ENCODE data around the gene ZSWIM7. TPM values are rescaled to one million over a fixed set of nuclear protein-coding genes. Genes with fewer than 3 reads are reported as not detected.
"Not testable (repeated sequence)": the region's sequence is repeated elsewhere in the genome, so short reads cannot be mapped to it uniquely, and the experiment has no call there.

Gene ZSWIM7
- total and polyA plus RNA-seq, 3 donors from 2014 or later = 17.0 to 36.2 (median 20.1) TPM

GRCh38 chr17:15942207-15942833 lies 57.2 kb downstream of the ZSWIM7 start:
- Histone ChIP-seq H3K4me1 (peaks cover 5% of the 10 kb centered on the region), H3K4me3 (no peak overlapping the region), H3K27me3 (no peaks in the 10 kb centered on the region), H3K9me3 (no peaks in the 10 kb centered on the region), H3K27ac (no peak overlapping the region), H3K36me3 (ENCODE audit: low read depth, missing control alignments) (no peaks in the 10 kb centered on the region)
- WGBS, 2 donors = 91 to 95% methylated on average over 7 of the region's 7 CpGs
- intact Hi-C loops (cut with DNase I; ENCODE audit: low total_unique reads) = no loop called here
- DNase-seq = no peak
- TF ChIP-seq, protein P1, sequence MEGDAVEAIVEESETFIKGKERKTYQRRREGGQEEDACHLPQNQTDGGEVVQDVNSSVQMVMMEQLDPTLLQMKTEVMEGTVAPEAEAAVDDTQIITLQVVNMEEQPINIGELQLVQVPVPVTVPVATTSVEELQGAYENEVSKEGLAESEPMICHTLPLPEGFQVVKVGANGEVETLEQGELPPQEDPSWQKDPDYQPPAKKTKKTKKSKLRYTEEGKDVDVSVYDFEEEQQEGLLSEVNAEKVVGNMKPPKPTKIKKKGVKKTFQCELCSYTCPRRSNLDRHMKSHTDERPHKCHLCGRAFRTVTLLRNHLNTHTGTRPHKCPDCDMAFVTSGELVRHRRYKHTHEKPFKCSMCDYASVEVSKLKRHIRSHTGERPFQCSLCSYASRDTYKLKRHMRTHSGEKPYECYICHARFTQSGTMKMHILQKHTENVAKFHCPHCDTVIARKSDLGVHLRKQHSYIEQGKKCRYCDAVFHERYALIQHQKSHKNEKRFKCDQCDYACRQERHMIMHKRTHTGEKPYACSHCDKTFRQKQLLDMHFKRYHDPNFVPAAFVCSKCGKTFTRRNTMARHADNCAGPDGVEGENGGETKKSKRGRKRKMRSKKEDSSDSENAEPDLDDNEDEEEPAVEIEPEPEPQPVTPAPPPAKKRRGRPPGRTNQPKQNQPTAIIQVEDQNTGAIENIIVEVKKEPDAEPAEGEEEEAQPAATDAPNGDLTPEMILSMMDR (IDR thresholded peaks at IDR 0.05) = no peak
- no peak for TF ChIP-seq POLR2A (IDR thresholded peaks at IDR 0.05)

DNA sequence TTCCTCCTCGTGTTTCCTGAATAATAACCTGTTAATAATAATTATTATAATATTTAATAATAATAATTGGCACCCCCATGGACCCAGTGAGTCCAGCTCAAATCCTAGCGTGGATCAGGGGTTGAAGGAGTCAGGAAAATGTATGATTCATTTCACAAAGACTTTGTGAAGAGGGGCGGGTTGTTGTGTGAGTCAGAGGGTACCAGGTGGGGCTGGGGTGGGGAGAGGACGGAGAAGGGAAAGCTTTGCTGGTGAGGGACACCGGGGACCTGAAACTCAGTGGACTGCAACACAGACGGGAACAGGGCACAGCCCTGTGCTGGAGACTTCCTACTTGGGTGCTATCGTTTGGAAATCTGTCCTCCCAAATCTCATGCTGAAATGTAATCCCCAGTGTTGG lies 57.7 kb downstream of the ZSWIM7 start:
- Histone ChIP-seq H3K4me3 (no peak overlapping the region), H3K36me3 (ENCODE audit: low read depth, missing control alignments) (no peaks in the 10 kb centered on the region), H3K9me3 (no peaks in the 10 kb centered on the region), H3K27me3 (no peaks in the 10 kb centered on the region), H3K27ac (no peak overlapping the region), H3K4me1 (peaks cover 5% of the 10 kb centered on the region)
- WGBS, 2 donors = 87 to 95% methylated on average over 7 of the region's 7 CpGs
- intact Hi-C loops (cut with DNase I; ENCODE audit: low total_unique reads) = no loop called here
- DNase-seq = no peak
- TF ChIP-seq, protein P1 (IDR thresholded peaks at IDR 0.05) = no peak
- TF ChIP-seq POLR2A (IDR thresholded peaks at IDR 0.05) = no peak

- 90 to 96% methylated on average over 4 of the region's 4 CpGs for WGBS, 2 donors
- H3K4me3 ChIP-seq; H3K4me1 ChIP-seq; H3K9me3 ChIP-seq; intact Hi-C loops (cut with DNase I; ENCODE audit: low total_unique reads); H3K27ac ChIP-seq; H3K27me3 ChIP-seq; DNase-seq; H3K36me3 ChIP-seq (ENCODE audit: low read depth, missing control alignments): not testable (repeated sequence)
These were observed 63.0 kb downstream of the ZSWIM7 start for GRCh38 chr17:15936481-15936880.

DNA sequence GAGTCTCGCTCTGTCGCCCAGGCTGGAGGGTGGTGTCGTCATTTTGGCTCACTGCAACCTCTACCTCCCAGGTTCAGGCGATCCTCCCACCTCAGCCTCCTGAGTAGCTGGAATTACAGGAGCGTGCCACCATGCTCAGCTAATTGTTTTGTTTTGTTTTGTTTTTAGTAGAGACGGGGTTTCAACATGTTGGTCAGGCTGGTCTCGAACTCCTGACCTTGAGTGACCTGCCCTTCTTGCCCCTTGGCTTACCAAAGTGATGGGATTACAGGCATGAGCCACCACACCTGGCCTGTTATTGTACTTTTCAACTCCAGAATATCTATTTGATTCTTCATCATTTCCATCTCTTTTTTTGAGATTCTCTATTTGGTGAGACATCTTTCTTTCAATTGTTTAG lies 63.6 kb downstream of the ZSWIM7 start:
- H3K4me3 ChIP-seq = no peak overlapping the region
- 92% methylated on average over 7 of the region's 7 CpGs for WGBS, 2 donors
- no peaks in the 10 kb centered on the region for H3K36me3 ChIP-seq (ENCODE audit: low read depth, missing control alignments)
- no peaks in the 10 kb centered on the region for H3K9me3 ChIP-seq
- intact Hi-C loops (cut with DNase I; ENCODE audit: low total_unique reads) = no loop called here
- TF ChIP-seq, protein P1 (IDR thresholded peaks at IDR 0.05) = no peak
- TF ChIP-seq POLR2A (IDR thresholded peaks at IDR 0.05) = no peak
- H3K27ac ChIP-seq = no peak overlapping the region
- no peaks in the 10 kb centered on the region for H3K27me3 ChIP-seq
- DNase-seq = no peak
- no peaks in the 10 kb centered on the region for H3K4me1 ChIP-seq

- no peaks in the 10 kb centered on the region for H3K36me3 ChIP-seq (ENCODE audit: low read depth, missing control alignments)
- 90 to 99% methylated on average over 5 of the region's 5 CpGs for WGBS, 2 donors
- intact Hi-C loops (cut with DNase I; ENCODE audit: low total_unique reads) = no loop called here
- H3K9me3 ChIP-seq = no peaks in the 10 kb centered on the region
- no peaks in the 10 kb centered on the region for H3K4me1 ChIP-seq
- H3K27me3 ChIP-seq = no peaks in the 10 kb centered on the region
- H3K27ac ChIP-seq = no peak overlapping the region
- H3K4me3 ChIP-seq = no peak overlapping the region
- TF ChIP-seq, protein P1 (IDR thresholded peaks at IDR 0.05) = no peak
- no peak for TF ChIP-seq POLR2A (IDR thresholded peaks at IDR 0.05)
- DNase-seq = no peak
These were observed 64.6 kb downstream of the ZSWIM7 start for GRCh38 chr17:15934866-15935265.

All from testis (tissue), 3 donors.